SW 1271 (cell line): Measurements from ENCODE around the gene ARMC12.
A peak's percentile ranks its signal among the peaks of the same experiment; 100 is the strongest.
"Not testable (repeated sequence)": the region's sequence is repeated elsewhere in the genome, so short reads cannot be mapped to it uniquely, and the experiment has no call there.

Experiments
- DNase-seq, 2 experiments: peaks; one replicate each; lab custom pipeline; 2025; lab: John Stamatoyannopoulos, UW

Gene ARMC12

GRCh38 chr6:35718911-35719381 is 17.9 kb upstream of the ARMC12 start:
- DNase-seq = no peak

- no peak for DNase-seq
Observed at GRCh38 chr6:35719404-35719829, 17.4 kb upstream of the ARMC12 start.

GRCh38 chr6:35719830-35720733 is 16.8 kb upstream of the ARMC12 start:
- no peak for DNase-seq

GRCh38 chr6:35722121-35722761 is 14.6 kb upstream of the ARMC12 start:
- DNase-seq = no peak

- DNase-seq = no peak
Observed at GRCh38 chr6:35723587-35723986, 13.2 kb upstream of the ARMC12 start.

GRCh38 chr6:35724059-35724458 is 12.8 kb upstream of the ARMC12 start:
- DNase-seq = no peak

- no peak for DNase-seq
Observed at GRCh38 chr6:35724471-35724870, 12.4 kb upstream of the ARMC12 start.

- no peak for DNase-seq
Observed at GRCh38 chr6:35725081-35725708, 11.6 kb upstream of the ARMC12 start.

GRCh38 chr6:35725721-35726438 is 11.0 kb upstream of the ARMC12 start:
- no peak for DNase-seq

- peak; percentile 42 to 56 for DNase-seq
Observed at GRCh38 chr6:35727231-35727934, 9.4 kb upstream of the ARMC12 start.

- DNase-seq = peak; percentile 31 to 67
Observed at GRCh38 chr6:35727935-35728682, 8.7 kb upstream of the ARMC12 start.

GRCh38 chr6:35728683-35729678 is 7.9 kb upstream of the ARMC12 start:
- DNase-seq = no peak

GRCh38 chr6:35729722-35730121 is 7.1 kb upstream of the ARMC12 start:
- DNase-seq = no peak

GRCh38 chr6:35730745-35731413 is 6.0 kb upstream of the ARMC12 start:
- no peak for DNase-seq

- peak; percentile 83 for DNase-seq
Observed at GRCh38 chr6:35731414-35731735, 5.5 kb upstream of the ARMC12 start.

- DNase-seq = peak; percentile 77 to 86
Observed at GRCh38 chr6:35731736-35732532, 4.9 kb upstream of the ARMC12 start.

- DNase-seq = no peak
Observed at GRCh38 chr6:35733633-35734032, 3.2 kb upstream of the ARMC12 start.

- DNase-seq = not testable (repeated sequence)
Observed at GRCh38 chr6:35734319-35734718, 2.5 kb upstream of the ARMC12 start.
